A549 (cell line): ENCODE measurements around the gene ZNF701. TPM values are rescaled to one million over a fixed set of nuclear protein-coding genes. Genes with fewer than 3 reads are reported as not detected.

Experiments
- ATAC-seq, 2 experiments: fragments of 200-7000 bp in 1 of 2; fragments of >200 bp in 1 of 2; cut with Nextera tagmentation in 1 of 2; cut with Tn5 transposase in 1 of 2; 3 replicates each; pipeline versions ENCODE4 v1.8.0 to v1.9.1; 2018 to 2020; ENCODE audit warnings: mild to moderate bottlenecking in 1 of 2, moderate library complexity in 1 of 2
- CTCF ChIA-PET: fragments of 300-600 bp; sonication (Branson Sonifier 250); formaldehyde crosslinking; extraction: SDS; loops from one replicate; lab custom pipeline; 2021; ENCODE audit warnings: antibody characterized with exemption, inconsistent platforms; lab: Yijun Ruan, JAX
- POLR2A ChIA-PET: fragments of 350-600 bp; formaldehyde crosslinking; extraction: SDS; loops from one replicate; lab custom pipeline; 2021; ENCODE audit warnings: antibody characterized with exemption, inconsistent platforms; lab: Yijun Ruan, JAX
- DNase-seq, 2 experiments: peaks; one replicate each; pipeline versions ENCODE4 v3.0.0 to v3.0.0-alpha.2; 2011 to 2016; ENCODE audit warnings: low read depth in 1 of 2, low spot score in 1 of 2
- FAIRE-seq: peaks from 2 replicates; lab custom pipeline; 2011; peaks lifted over from hg19 to GRCh38; lab: Jason Lieb, UNC
- H3K27ac ChIP-seq, 2 experiments: fragments of >200 bp; sonication (Bioruptor Twin); formaldehyde crosslinking; 3 replicates each; pipeline ENCODE4 v1.5.1; 2016 to 2017
- H3K4me1 ChIP-seq: fragments of >200 bp; sonication (Bioruptor Twin); formaldehyde crosslinking; 3 replicates; pipeline ENCODE4 v1.6.1; 2016
- H3K4me2 ChIP-seq: fragments of >200 bp; sonication (Bioruptor Twin); formaldehyde crosslinking; 3 replicates; pipeline ENCODE4 v1.6.1; 2016
- H3K4me3 ChIP-seq: fragments of >200 bp; sonication (Bioruptor Twin); formaldehyde crosslinking; 3 replicates; pipeline ENCODE4 v1.5.1; 2016
- H3K9me3 ChIP-seq: fragments of >200 bp; sonication (Bioruptor Twin); formaldehyde crosslinking; 3 replicates; pipeline ENCODE4 v1.6.1; 2016
- CBX8 ChIP-seq: fragments of 200-600 bp; sonication (generic); IDR thresholded peaks from 2 replicates; pipeline ENCODE4 v1.6.1; 2016
- CEBPB ChIP-seq, 2 experiments: fragments of >200 bp in 1 of 2; sonication (Bioruptor Twin) in 1 of 2; formaldehyde crosslinking in 1 of 2; IDR thresholded peaks; 2 replicates each; pipeline ENCODE4 v1.6.1; 2012 to 2016
- CHD4 ChIP-seq: fragments of 200-600 bp; sonication (generic); IDR thresholded peaks from 2 replicates; pipeline ENCODE4 v1.6.1; 2016; ENCODE audit warnings: antibody characterized with exemption, mild to moderate bottlenecking, borderline replicate concordance
- FOSL2 ChIP-seq, 2 experiments: fragments of 450-650 bp in 1 of 2; fragments of >200 bp in 1 of 2; sonication (Bioruptor Twin) in 1 of 2; formaldehyde crosslinking; IDR thresholded peaks; 2 replicates each; pipeline versions ENCODE4 v1.5.0 to v1.6.1; 2016 to 2020; ENCODE audit warnings: mild to moderate bottlenecking in 1 of 2, moderate library complexity in 1 of 2
- HOXB5 ChIP-seq: fragments of 250-450 bp; sonication (Bioruptor Pico); IDR thresholded peaks from 2 replicates; pipeline ENCODE4 v1.5.0; 2020; ENCODE audit warnings: mild to moderate bottlenecking, moderate library complexity
- JUN ChIP-seq, 2 experiments: fragments of >200 bp; sonication (Bioruptor Twin); formaldehyde crosslinking; IDR thresholded peaks; 2 replicates in 1 of 2; 3 replicates in 1 of 2; pipeline ENCODE4 v1.6.1; 2016 to 2017
- JUNB ChIP-seq: fragments of >200 bp; sonication (Bioruptor Twin); formaldehyde crosslinking; IDR thresholded peaks from 2 replicates; pipeline ENCODE4 v1.6.1; 2016
- KDM1A ChIP-seq: fragments of 200-600 bp; sonication (generic); IDR thresholded peaks from 2 replicates; pipeline ENCODE4 v1.6.1; 2016; ENCODE audit warnings: low read depth, mild to moderate bottlenecking
- MAFK ChIP-seq: fragments of 450-650 bp; IDR thresholded peaks from 2 replicates; pipeline ENCODE4 v1.6.1; 2014; ENCODE audit not compliant: partially characterized antibody
- MYC ChIP-seq: IDR thresholded peaks from 2 replicates; pipeline ENCODE4 v1.6.1; 2012; ENCODE audit warnings: mild to moderate bottlenecking, inconsistent platforms, low read length, improper control_type of control experiment, borderline replicate concordance
- NR3C1 ChIP-seq: fragments of >200 bp; sonication (Bioruptor Twin); formaldehyde crosslinking; IDR thresholded peaks from 3 replicates; pipeline ENCODE4 v1.6.1; 2017
- PBX3 ChIP-seq: IDR thresholded peaks from 2 replicates; pipeline ENCODE4 v1.6.1; 2012
- PHF8 ChIP-seq: fragments of 200-600 bp; sonication (generic); IDR thresholded peaks from 2 replicates; pipeline ENCODE4 v1.6.1; 2016; ENCODE audit warnings: low read depth, mild to moderate bottlenecking, antibody characterized with exemption, moderate library complexity, borderline replicate concordance
- POLR2A ChIP-seq: IDR thresholded peaks from 2 replicates; pipeline ENCODE4 v1.6.1; 2012; ENCODE audit warnings: mild to moderate bottlenecking, low read length
- RAD21 ChIP-seq, 2 experiments: fragments of >200 bp in 1 of 2; sonication (Bioruptor Twin) in 1 of 2; formaldehyde crosslinking in 1 of 2; IDR thresholded peaks in 1 of 2; conservative IDR thresholded peaks in 1 of 2; 2 replicates in 1 of 2; 3 replicates in 1 of 2; pipeline ENCODE4 v1.6.1; 2012 to 2018; ENCODE audit warnings: inconsistent platforms in 1 of 2
- RCOR1 ChIP-seq: fragments of 150-350 bp; IDR thresholded peaks from 2 replicates; pipeline ENCODE4 v1.6.1; 2014; ENCODE audit warnings: antibody characterized with exemption, low read length, low read depth
- RFX5 ChIP-seq: fragments of 450-650 bp; IDR thresholded peaks from 2 replicates; pipeline ENCODE4 v1.7.1; 2014; ENCODE audit warnings: antibody characterized with exemption, mild to moderate bottlenecking, moderate library complexity
- RNF2 ChIP-seq: fragments of 200-600 bp; sonication (generic); IDR thresholded peaks from 2 replicates; pipeline ENCODE4 v1.6.1; 2016; ENCODE audit warnings: low read depth, mild to moderate bottlenecking, antibody characterized with exemption, moderate library complexity, borderline replicate concordance
- SREBF2 ChIP-seq: fragments of 450-650 bp; IDR thresholded peaks from 2 replicates; pipeline ENCODE4 v1.6.1; 2014; ENCODE audit warnings: mild to moderate bottlenecking, moderate library complexity
- WGBS: methylation state at CpG from one replicate; pipeline ENCODE4 v1.1.6; 2017; ENCODE audit errors: missing lambda C conversion rate; 5-methylcytosine and 5-hydroxymethylcytosine counted together
- polyA plus RNA-seq, 4 experiments: library from polyadenylated mRNA; depleted of rRNA in 3 of 4; stranded (reverse); fragments of >200 nt; fragmentation: RNase III in 1 of 4; extraction: RNeasy Plus Mini Kit Qiagen cat#74134 plus additional on column Dnase treatment in 1 of 4; gene quantifications; 2 replicates in 3 of 4; 3 replicates in 1 of 4; pipeline ENCODE4 v1.2.3, GENCODE V29; 2011 to 2017
- TF ChIP-seq, protein P1 (sequence below): fragments of 150-350 bp; IDR thresholded peaks from 2 replicates; pipeline ENCODE4 v1.6.1; 2014; ENCODE audit warnings: low read depth, mild to moderate bottlenecking, low read length
- TF ChIP-seq, protein P2 (sequence below): fragments of >200 bp; sonication (Bioruptor Twin); formaldehyde crosslinking; IDR thresholded peaks from 2 replicates; pipeline ENCODE4 v1.6.1; 2016
- TF ChIP-seq, protein P3 (sequence below): fragments of >200 bp; sonication (Bioruptor Twin); formaldehyde crosslinking; IDR thresholded peaks from 3 replicates; pipeline ENCODE4 v1.5.1; 2016
- TF ChIP-seq, protein P4 (sequence below): fragments of 250-450 bp; sonication (Bioruptor Pico); IDR thresholded peaks from 2 replicates; pipeline ENCODE4 v1.5.0; 2021; ENCODE audit warnings: mild to moderate bottlenecking, moderate library complexity, borderline replicate concordance
- TF ChIP-seq, protein P5 (sequence below): IDR thresholded peaks from 2 replicates; pipeline ENCODE4 v1.6.1; 2012; ENCODE audit warnings: low read depth, borderline replicate concordance

The ZNF701 gene
- polyA plus RNA-seq, 2 of the 4 experiments (the other 2 are of a cell fraction) = 0.21 to 0.32 TPM

DNA sequence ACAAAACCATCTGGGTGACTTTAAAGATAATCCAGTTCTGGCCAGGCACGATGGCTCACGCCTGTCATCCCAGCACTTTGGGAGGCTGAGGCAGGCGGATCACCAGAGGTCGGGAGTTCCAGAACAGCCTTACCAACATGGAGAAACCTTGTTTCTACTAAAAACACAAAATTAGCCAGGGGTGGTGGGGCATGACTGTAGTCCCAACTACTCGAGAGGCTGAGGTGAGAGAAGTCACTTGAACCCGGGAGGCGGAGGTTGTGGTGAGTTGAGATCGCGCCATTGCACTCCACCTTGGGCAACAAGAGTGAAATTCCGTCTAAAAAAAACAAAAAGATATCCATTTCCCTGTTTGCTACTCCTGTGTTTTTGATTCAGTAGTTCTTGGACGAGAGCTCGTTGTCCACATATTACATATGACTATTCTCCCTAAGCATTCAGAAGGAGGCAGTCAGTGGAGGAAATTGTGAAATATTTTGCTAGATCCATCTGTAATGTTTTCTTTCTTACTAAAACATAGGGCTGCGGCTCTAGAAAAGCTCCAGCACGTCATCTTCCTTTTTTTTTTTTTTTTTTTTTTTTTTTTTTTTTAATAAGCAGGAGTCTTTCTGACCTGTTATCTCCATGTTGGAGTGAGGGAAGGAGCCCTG lies 33.6 kb downstream of the ZNF701 start:
- Histone ChIP-seq H3K27ac (no peak overlapping the region), H3K4me2 (no peak overlapping the region), H3K9me3 (peaks cover 76% of the 10 kb centered on the region), H3K4me1 (no peaks in the 10 kb centered on the region), H3K4me3 (no peak overlapping the region)
- POLR2A ChIA-PET = no interaction called here
- TF ChIP-seq MYC (no peak), JUN (IDR thresholded peaks at IDR 0.05) (no peak), POLR2A (no peak), PHF8 (no peak), CBX8 (no peak), NR3C1 (no peak), KDM1A (no peak), CHD4 (no peak), JUNB (no peak)
- TF ChIP-seq, protein P1, sequence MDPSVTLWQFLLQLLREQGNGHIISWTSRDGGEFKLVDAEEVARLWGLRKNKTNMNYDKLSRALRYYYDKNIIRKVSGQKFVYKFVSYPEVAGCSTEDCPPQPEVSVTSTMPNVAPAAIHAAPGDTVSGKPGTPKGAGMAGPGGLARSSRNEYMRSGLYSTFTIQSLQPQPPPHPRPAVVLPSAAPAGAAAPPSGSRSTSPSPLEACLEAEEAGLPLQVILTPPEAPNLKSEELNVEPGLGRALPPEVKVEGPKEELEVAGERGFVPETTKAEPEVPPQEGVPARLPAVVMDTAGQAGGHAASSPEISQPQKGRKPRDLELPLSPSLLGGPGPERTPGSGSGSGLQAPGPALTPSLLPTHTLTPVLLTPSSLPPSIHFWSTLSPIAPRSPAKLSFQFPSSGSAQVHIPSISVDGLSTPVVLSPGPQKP = no peak
- DNase-seq (no peak), ATAC-seq (no peak), FAIRE-seq (no peak)
- WGBS = 40% methylated on average over 14 of the region's 14 CpGs
- CTCF ChIA-PET = no interaction called here

GRCh38 chr19:52613299-52613906 lies 43.3 kb downstream of the ZNF701 start:
- FAIRE-seq (no peak), ATAC-seq (no peak), DNase-seq (no peak)
- H3K4me3 ChIP-seq = no peak overlapping the region
- 60% methylated on average over 5 of the region's 5 CpGs for WGBS
- no peaks in the 10 kb centered on the region for H3K4me1 ChIP-seq
- no peak overlapping the region for H3K4me2 ChIP-seq
- TF ChIP-seq RAD21 (conservative IDR thresholded peaks at IDR 0.05 in 1 of 2, IDR thresholded peaks at IDR 0.05 in 1 of 2) = no peak
- TF ChIP-seq SREBF2 = no peak
- TF ChIP-seq, protein P2, sequence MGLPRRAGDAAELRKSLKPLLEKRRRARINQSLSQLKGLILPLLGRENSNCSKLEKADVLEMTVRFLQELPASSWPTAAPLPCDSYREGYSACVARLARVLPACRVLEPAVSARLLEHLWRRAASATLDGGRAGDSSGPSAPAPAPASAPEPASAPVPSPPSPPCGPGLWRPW = no peak
- TF ChIP-seq MAFK = no peak
- TF ChIP-seq, protein P3, sequence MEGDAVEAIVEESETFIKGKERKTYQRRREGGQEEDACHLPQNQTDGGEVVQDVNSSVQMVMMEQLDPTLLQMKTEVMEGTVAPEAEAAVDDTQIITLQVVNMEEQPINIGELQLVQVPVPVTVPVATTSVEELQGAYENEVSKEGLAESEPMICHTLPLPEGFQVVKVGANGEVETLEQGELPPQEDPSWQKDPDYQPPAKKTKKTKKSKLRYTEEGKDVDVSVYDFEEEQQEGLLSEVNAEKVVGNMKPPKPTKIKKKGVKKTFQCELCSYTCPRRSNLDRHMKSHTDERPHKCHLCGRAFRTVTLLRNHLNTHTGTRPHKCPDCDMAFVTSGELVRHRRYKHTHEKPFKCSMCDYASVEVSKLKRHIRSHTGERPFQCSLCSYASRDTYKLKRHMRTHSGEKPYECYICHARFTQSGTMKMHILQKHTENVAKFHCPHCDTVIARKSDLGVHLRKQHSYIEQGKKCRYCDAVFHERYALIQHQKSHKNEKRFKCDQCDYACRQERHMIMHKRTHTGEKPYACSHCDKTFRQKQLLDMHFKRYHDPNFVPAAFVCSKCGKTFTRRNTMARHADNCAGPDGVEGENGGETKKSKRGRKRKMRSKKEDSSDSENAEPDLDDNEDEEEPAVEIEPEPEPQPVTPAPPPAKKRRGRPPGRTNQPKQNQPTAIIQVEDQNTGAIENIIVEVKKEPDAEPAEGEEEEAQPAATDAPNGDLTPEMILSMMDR = no peak
- TF ChIP-seq PBX3 = no peak
- TF ChIP-seq HOXB5 (CRISPR knock-in tag) = no peak
- no peak for TF ChIP-seq CEBPB (IDR thresholded peaks at IDR 0.05)
- no peak for TF ChIP-seq FOSL2 (IDR thresholded peaks at IDR 0.05)
- TF ChIP-seq FOSL2 (CRISPR knock-in tag; IDR thresholded peaks at IDR 0.05) = no peak
- TF ChIP-seq RCOR1 = no peak
- TF ChIP-seq, protein P4, sequence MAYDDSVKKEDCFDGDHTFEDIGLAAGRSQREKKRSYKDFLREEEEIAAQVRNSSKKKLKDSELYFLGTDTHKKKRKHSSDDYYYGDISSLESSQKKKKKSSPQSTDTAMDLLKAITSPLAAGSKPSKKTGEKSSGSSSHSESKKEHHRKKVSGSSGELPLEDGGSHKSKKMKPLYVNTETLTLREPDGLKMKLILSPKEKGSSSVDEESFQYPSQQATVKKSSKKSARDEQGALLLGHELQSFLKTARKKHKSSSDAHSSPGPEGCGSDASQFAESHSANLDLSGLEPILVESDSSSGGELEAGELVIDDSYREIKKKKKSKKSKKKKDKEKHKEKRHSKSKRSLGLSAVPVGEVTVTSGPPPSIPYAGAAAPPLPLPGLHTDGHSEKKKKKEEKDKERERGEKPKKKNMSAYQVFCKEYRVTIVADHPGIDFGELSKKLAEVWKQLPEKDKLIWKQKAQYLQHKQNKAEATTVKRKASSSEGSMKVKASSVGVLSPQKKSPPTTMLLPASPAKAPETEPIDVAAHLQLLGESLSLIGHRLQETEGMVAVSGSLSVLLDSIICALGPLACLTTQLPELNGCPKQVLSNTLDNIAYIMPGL = no peak
- TF ChIP-seq RFX5 = no peak
- TF ChIP-seq RNF2 = no peak
- TF ChIP-seq JUN (IDR thresholded peaks at IDR 0.05) = no peak
- TF ChIP-seq KDM1A = no peak
- TF ChIP-seq, protein P5, sequence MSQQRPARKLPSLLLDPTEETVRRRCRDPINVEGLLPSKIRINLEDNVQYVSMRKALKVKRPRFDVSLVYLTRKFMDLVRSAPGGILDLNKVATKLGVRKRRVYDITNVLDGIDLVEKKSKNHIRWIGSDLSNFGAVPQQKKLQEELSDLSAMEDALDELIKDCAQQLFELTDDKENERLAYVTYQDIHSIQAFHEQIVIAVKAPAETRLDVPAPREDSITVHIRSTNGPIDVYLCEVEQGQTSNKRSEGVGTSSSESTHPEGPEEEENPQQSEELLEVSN = no peak
- ChIA-PET POLR2A (no interaction called here), CTCF (no interaction called here)
- H3K27ac ChIP-seq = no peak overlapping the region
- H3K9me3 ChIP-seq = peaks cover 82% of the 10 kb centered on the region
